GM18861 (cell line): Measurements from ENCODE around the gene RNF39.
"Not testable (repeated sequence)": the region's sequence is repeated elsewhere in the genome, so short reads cannot be mapped to it uniquely, and the experiment has no call there.

Experiments
- ATAC-seq: cut with Tn5 transposase; IDR thresholded peaks from one replicate; pipeline ENCODE4 v1.9.1; 2021; ENCODE audit not compliant: unreplicated experiment

The RNF39 gene

GRCh38 chr6:30062471-30063178 lies 12.9 kb downstream of the RNF39 start:
- ATAC-seq = no peak

GRCh38 chr6:30061858-30062458 lies 13.6 kb downstream of the RNF39 start:
- ATAC-seq = no peak

- peak; percentile 82 for ATAC-seq
Observed at GRCh38 chr6:30061092-30061857, 14.3 kb downstream of the RNF39 start, which contains the start of gene POLR1H. POLR1H (plus strand) TSS chr6:30061265; CDS start chr6:30061525, 260 bp downstream.

- no peak for ATAC-seq
Observed at GRCh38 chr6:30060606-30061091, 14.9 kb downstream of the RNF39 start.

- no peak for ATAC-seq
Observed at GRCh38 chr6:30055513-30055912, 20.1 kb downstream of the RNF39 start.

GRCh38 chr6:30053682-30054081 lies 21.9 kb downstream of the RNF39 start:
- no peak for ATAC-seq

- no peak for ATAC-seq
Observed at GRCh38 chr6:30047220-30047619, 28.3 kb downstream of the RNF39 start.

GRCh38 chr6:30044630-30045029 lies 30.9 kb downstream of the RNF39 start:
- ATAC-seq = no peak

GRCh38 chr6:30043744-30044143 lies 31.8 kb downstream of the RNF39 start:
- ATAC-seq = no peak

- no peak for ATAC-seq
Observed at GRCh38 chr6:30042914-30043313, 32.7 kb downstream of the RNF39 start.

- no peak for ATAC-seq
Observed at GRCh38 chr6:30042476-30042875, 33.1 kb downstream of the RNF39 start.

- ATAC-seq = no peak
Observed at GRCh38 chr6:30041821-30042220, 33.7 kb downstream of the RNF39 start.

- no peak for ATAC-seq
Observed at GRCh38 chr6:30041221-30041620, 34.3 kb downstream of the RNF39 start.

GRCh38 chr6:30037182-30037788 lies 38.3 kb downstream of the RNF39 start:
- no peak for ATAC-seq

GRCh38 chr6:30035784-30036183 lies 39.8 kb downstream of the RNF39 start:
- no peak for ATAC-seq

GRCh38 chr6:30033440-30033839 lies 42.1 kb downstream of the RNF39 start:
- ATAC-seq = not testable (repeated sequence)

- no peak for ATAC-seq
Observed at GRCh38 chr6:30031381-30031780, 44.2 kb downstream of the RNF39 start.

GRCh38 chr6:30029588-30029987 lies 46.0 kb downstream of the RNF39 start:
- ATAC-seq = no peak

GRCh38 chr6:30025186-30025585 lies 50.4 kb downstream of the RNF39 start:
- ATAC-seq = no peak

- ATAC-seq = not testable (repeated sequence)
Observed at GRCh38 chr6:30022712-30023111, 52.9 kb downstream of the RNF39 start.

- ATAC-seq = no peak
Observed at GRCh38 chr6:30022189-30022588, 53.4 kb downstream of the RNF39 start.
